Fibroblast of mammary gland (primary cell): ENCODE measurements around the gene C16orf90.

Experiments used
- DNase-seq: peaks from one replicate; pipeline ENCODE4 v3.0.0-alpha.2; 2010; ENCODE audit warnings: low read depth
- H3K4me3 ChIP-seq: 2 replicates; pipeline ENCODE4 v1.5.1; 2011; ENCODE audit warnings: low read depth, mild to moderate bottlenecking, low read length, moderate library complexity; ENCODE audit not compliant: control insufficient read depth
- TF ChIP-seq, protein P1 (sequence below): conservative IDR thresholded peaks from 2 replicates; pipeline ENCODE4 v1.5.1; 2011; ENCODE audit warnings: low read depth, low read length, inconsistent platforms; ENCODE audit not compliant: control insufficient read depth, insufficient read depth

Gene C16orf90

GRCh38 chr16:3454631-3455147 lies 40.6 kb downstream of the C16orf90 start:
- DNase-seq, result no peak
- TF ChIP-seq, protein P1, sequence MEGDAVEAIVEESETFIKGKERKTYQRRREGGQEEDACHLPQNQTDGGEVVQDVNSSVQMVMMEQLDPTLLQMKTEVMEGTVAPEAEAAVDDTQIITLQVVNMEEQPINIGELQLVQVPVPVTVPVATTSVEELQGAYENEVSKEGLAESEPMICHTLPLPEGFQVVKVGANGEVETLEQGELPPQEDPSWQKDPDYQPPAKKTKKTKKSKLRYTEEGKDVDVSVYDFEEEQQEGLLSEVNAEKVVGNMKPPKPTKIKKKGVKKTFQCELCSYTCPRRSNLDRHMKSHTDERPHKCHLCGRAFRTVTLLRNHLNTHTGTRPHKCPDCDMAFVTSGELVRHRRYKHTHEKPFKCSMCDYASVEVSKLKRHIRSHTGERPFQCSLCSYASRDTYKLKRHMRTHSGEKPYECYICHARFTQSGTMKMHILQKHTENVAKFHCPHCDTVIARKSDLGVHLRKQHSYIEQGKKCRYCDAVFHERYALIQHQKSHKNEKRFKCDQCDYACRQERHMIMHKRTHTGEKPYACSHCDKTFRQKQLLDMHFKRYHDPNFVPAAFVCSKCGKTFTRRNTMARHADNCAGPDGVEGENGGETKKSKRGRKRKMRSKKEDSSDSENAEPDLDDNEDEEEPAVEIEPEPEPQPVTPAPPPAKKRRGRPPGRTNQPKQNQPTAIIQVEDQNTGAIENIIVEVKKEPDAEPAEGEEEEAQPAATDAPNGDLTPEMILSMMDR, result no peak
- no peak overlapping the region for H3K4me3 ChIP-seq

GRCh38 chr16:3454093-3454492 lies 41.2 kb downstream of the C16orf90 start:
- DNase-seq, result no peak
- TF ChIP-seq, protein P1, result no peak
- H3K4me3 ChIP-seq, result no peak overlapping the region

- peak overlapping the region; percentile 70 for H3K4me3 ChIP-seq
- DNase-seq, result peak; percentile 85
- TF ChIP-seq, protein P1, result no peak
These were observed 51.3 kb downstream of the C16orf90 start for GRCh38 chr16:3444032-3444388.
